Measurements from ENCODE around the gene SYNGR2.
"Not testable (repeated sequence)": the region's sequence is repeated elsewhere in the genome, so short reads cannot be mapped to it uniquely, and the experiment has no call there.

Gene SYNGR2

DNA sequence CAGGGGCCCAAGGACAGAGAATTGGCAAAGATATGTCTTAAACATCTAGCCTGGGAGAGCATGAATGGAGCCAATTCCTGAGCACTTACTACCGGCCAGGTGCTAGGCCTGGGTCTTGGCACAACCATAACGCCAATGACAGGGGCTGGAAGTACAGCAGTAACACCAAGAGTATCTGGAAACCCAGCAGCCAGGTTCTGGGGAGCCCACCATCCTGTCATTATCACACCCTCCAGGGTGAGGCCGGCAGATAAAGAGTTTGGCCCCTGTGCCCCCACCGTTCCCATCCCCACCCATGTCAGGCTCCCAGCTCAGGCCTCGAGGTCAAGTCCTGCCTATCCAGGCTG is 38.3 kb upstream of the SYNGR2 start:
- DNase-seq (ENCODE audit: low spot score) = no peak

DNA sequence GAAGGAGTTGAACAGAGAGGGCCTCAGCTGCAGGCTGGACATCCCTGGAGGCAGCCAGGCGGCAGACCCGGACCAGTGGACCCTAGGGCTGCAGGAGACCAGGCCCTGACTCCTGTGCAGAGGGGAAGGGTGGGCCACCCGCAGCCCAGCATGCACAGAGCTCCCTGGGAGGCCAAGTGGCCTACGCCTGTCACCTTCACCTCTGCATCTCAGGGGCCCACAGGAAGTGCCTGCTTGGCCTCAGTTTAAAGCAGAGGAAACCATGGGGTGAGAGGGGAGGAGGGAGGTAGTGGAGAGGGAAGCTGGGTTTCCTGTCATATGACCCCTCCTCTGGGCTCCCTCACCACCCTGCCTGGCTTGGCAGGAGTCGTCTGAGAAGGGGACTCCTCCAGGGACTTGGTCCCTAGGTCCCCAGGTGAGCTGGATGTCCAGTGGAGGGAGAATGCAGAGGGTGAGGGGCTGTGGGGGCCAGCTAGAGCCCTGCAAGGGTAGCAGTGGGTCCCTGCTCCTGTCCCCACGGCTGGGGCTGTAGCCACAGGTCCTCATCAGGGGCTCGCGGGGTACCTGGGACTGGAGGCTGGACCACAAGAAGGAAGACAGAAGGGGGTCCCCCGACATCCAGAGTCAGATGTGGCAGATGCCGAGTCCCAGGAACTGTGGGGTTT is 37.8 kb upstream of the SYNGR2 start, which contains the start of gene TMC8:
TMC8 (plus strand) TSS at position 335 of the 665 bp plus-strand sequence. CDS start 818 bp downstream, outside the sequence.
- no peak for DNase-seq (ENCODE audit: low spot score)

DNA sequence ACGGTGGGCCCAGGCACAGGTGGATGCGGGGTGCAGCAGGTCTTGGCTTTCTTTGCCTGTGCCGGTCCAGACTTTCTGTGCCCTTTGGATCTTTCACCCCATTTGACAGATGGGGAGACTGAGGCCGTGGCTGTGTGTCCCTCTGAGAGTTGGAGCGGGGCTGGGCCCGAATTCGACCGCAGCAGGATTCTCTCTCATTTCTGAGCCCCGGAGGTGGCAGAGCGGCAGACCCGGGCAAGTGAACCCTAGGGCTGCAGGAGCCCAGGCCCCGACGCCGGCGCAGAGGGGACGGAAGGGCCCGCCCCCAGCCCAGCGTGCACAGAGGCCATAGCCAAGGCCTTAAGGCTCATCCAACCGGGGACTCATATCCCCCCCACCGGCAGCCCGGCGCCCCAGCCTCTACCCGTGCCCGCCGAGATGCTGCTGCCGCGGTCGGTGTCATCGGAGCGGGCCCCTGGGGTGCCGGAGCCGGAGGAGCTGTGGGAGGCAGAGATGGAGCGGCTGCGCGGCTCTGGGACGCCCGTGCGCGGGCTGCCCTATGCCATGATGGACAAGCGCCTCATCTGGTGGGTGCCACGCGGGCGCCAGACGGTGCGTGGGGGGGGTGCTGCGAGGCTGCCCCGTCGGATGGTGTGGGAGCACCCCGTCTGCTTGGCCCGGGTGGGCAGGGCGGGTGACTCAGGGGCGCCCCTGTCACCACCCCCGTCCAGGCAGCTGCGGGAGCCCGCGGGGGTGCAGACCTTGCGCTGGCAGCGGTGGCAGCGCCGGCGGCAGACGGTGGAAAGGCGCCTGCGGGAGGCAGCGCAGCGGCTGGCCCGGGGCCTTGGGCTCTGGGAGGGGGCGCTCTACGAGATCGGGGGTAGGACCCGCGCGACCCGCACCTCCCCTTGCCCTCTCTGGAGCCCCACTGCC is 37.0 kb upstream of the SYNGR2 start:
- no peak for DNase-seq (ENCODE audit: low spot score)

DNA sequence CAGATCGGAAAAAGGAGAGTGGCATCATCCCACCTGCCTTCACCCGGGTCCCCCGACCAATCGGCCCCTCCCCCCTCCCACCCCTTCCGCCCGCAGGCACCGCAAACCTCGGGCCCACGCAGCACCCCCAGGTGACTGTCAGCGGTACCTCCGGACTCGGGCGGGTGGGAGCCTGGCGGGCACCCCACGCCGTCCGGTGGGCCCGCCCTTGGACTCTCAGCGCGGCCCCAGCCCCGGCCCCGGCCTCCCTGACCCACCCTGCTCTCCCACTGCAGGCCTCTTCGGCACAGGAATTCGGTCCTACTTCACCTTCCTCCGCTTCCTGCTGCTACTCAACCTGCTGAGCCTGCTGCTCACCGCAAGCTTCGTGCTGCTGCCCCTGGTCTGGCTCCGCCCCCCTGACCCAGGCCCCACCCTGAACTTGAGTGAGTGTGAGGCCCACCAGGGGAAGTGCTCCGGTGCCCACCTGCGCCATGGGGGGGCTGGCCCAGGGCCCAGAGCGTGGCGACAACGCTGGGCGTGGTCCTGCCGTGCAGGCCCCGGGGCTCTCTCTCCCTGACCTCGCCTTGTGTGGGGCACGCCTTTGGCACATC is 36.2 kb upstream of the SYNGR2 start:
- DNase-seq (ENCODE audit: low spot score) = no peak

DNA sequence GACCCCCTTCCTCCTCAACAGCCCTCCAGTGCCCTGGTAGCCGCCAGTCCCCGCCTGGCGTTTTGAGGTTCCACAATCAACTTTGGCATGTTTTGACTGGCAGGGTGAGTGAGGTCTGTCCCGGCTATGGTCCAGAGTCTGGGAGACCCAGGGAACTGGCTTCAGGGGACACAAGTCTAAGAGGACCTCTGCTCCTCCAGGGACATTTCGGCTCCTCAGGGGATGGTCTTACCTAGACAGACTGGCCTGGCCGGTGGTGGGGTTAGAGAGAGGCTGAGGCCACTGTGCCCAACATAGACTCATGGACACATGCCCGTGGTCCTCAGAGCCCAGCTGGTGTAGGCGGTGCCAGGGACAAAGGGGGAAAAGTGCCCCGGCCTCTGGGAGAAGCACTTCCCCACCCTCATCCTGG is 35.6 kb upstream of the SYNGR2 start:
- DNase-seq (ENCODE audit: low spot score) = no peak

DNA sequence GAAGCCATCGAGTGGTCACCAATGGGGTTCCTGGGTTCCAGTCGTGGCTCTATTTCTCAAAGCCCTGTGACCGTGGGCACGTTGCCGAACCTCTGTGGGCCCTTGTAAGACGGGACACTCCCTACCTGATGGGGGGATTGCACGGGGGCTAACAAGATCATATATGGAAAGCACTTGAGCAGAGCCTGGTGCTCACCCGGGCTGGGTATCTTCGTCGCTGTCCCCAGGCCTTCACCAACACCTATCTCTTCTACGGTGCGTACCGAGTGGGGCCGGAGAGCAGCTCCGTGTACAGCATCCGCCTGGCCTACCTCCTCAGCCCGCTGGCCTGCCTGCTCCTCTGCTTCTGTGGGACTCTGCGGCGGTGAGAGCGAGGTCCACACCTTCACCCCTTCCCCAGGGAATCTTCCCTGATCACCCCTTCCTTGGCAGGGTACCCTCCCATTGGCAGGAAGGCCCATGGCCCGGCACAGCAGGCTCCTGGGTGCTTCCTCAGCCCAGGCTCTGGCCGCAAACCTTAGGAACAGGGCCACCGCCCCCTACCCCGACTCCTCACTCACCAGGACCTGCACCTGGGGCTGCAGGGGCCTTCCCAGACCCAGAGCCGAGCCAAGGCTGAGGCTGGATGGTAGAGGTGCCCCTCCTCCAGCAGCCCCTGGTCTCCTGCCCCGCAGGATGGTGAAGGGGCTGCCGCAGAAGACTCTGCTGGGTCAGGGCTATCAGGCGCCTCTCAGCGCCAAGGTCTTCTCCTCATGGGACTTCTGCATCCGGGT is 35.0 kb upstream of the SYNGR2 start:
- DNase-seq (ENCODE audit: low spot score) = no peak

DNA sequence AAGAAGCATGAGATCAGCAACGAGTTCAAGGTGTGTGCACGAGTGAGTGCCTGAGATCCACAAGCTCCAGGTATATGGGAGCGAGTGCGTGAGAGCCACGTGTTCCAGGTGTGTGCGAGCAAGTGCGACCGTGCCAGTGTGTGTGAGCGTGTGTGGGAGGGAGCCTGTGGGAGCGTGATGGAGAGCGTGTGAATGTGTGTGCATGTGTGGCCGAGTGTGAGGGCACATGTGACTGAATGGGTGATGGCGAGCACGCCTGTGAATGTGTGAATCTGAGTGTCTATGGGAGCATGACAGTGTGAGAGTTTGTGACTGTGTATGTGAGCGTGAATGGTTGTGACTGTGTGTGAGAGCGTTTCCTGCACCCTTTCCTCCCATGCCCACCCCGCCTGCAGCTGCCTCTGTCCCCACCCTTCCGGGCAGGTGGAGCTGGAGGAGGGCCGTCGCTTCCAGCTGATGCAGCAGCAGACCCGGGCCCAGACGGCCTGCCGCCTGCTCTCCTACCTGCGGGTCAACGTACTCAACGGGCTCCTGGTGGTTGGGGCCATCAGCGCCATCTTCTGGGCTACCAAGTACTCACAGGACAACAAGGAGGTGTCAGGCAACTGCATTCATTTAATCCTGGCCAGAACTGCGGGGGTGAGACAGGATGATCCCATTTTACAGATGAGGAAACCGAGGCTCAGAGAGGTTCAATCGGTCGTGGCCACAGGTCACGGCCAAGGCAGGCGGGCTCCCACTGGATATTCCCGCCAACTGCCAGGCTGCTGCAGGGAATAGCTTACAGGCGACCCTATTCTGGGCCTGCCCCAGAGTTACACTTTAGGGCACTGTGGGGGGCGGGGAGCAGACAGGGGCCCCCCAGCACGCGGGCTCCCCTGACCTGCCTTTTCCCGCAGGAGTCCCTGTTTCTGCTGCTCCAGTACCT is 34.1 kb upstream of the SYNGR2 start:
- no peak for DNase-seq (ENCODE audit: low spot score)

DNA sequence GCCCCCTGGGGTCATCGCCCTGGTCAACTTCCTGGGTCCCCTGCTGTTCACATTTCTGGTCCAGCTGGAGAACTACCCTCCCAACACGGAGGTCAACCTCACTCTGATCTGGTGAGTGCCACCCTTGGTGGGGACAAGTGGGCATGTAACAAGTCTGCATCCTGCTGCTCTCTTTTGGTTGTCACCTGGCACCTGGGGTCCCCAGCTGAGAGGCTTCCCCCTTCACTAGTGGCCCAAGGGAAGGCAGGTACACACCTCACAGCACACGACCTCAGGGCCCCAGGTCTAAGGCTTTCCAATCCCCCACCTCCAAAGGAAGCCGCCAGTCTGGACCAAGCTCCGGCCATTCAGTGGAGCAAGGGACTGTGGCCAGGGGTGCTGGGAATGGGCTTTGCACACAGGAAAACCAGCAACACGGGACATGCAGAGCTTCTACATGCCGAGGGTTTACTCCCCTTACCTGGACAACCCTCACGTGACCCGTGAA is 33.4 kb upstream of the SYNGR2 start:
- no peak for DNase-seq (ENCODE audit: low spot score)

DNA sequence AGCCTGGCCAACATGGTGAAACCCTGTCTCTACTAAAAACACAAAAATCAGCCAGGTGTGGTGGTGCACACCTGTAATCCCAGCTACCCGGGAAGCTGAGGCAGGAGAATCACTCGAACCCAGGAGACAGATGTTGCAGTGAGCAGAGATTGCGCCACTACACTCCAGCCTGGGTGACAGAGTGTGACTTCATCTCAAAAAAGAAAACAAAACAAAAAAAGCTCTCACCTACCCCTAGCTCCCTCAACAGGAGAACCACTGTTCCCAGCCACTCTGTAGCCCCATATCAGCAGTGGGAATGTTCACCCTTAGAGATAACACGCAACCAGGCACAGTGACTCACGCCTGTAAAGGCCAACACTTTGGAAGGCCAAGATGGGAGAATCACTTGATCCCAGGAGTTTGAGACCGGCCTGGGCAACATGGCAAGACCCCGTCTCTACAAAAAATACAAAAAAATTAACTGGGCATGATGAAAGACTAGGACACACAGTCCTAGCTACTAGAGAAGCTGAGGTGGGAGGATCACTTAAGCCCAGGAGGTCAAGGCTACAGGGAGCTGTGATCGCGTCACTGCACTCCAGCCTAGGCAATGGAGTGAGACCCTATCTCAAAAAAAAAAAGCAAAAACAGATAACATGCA is 32.4 kb upstream of the SYNGR2 start:
- DNase-seq (ENCODE audit: low spot score) = no peak

DNA sequence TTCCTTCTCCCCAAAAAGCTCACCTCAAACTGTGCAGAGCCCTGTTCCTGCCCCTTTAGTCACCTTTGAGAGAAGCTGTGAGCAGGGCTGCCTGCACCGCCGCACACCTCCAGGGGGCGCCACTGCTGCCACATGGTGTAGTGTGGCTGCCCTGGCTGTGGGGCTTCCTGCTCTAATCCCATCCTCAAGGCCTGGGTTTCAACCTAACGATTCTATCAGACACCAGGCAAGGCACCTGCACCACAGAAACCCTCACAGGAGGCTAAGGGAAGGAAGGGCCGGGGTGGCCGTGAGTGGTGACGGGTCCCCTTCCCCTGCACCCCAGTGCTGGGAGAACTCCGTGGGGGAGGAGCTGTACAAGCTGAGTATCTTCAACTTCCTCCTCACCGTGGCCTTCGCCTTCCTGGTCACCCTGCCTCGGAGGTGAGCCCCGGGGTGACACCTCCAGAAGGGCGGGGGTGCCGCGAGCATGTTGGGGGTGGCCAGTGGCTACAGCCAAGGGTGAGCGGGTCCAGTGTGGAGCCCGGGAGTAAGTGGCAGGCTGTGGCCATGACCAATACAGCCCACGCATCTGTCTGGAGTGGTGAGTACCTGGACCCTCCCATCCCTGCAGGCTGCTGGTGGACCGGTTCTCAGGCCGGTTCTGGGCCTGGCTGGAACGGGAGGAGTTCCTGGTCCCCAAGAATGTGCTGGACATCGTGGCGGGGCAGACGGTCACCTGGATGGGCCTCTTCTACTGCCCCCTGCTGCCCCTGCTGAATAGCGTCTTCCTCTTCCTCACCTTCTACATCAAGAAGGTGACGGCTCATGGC is 30.8 kb upstream of the SYNGR2 start:
- DNase-seq (ENCODE audit: low spot score) = no peak

DNA sequence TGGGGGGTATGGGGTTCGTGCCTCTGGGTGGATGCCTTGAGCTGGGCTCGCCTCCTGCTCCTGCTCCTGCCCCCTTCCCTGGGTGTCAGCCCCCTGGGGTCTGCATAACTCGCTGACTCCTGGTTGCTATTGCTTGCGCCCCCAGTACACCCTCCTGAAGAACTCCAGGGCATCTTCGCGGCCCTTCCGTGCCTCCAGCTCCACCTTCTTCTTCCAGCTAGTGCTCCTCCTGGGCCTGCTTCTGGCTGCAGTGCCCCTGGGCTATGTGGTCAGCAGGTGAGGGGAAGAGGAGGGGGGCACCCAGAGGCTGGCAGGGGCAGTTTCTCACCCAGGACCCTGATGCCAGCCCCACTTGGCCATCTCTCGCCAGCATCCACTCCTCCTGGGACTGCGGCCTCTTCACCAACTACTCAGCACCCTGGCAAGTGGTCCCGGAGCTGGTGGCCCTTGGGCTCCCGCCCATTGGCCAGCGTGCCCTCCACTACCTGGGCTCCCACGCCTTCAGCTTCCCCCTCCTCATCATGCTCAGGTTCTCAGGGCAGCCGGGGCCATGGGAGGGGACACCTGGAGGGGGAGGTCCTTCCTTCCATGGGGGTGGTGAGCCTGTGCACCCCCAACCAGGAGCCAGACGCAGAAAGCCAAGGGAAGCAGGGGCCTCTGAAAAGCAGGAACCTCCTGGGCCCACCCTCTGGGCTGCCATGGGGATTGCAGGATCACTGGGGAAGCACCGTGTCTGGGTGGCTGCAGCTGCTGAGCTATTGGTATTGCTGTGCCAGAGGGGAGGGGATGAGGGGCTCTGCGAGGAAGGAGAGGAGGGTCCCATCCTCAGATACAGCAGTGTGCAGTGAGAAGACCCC is 29.9 kb upstream of the SYNGR2 start:
- no peak for DNase-seq (ENCODE audit: low spot score)

DNA sequence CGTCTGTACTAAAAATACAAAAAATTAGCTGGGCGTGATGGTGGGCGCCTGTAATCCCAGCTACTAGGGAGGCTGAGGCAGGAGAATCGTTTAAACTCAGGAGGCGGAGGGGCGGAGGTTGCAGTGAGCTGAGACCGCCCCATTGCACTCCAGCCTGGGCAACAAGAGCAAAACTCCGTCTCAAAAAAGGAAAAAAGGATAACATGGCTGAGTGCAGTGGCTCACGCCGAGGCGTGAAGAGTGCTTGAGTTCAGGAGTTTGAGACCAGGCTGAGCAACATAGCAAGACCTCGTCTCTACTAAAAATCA is 28.6 kb upstream of the SYNGR2 start:
- DNase-seq (ENCODE audit: low spot score) = not testable (repeated sequence)

DNA sequence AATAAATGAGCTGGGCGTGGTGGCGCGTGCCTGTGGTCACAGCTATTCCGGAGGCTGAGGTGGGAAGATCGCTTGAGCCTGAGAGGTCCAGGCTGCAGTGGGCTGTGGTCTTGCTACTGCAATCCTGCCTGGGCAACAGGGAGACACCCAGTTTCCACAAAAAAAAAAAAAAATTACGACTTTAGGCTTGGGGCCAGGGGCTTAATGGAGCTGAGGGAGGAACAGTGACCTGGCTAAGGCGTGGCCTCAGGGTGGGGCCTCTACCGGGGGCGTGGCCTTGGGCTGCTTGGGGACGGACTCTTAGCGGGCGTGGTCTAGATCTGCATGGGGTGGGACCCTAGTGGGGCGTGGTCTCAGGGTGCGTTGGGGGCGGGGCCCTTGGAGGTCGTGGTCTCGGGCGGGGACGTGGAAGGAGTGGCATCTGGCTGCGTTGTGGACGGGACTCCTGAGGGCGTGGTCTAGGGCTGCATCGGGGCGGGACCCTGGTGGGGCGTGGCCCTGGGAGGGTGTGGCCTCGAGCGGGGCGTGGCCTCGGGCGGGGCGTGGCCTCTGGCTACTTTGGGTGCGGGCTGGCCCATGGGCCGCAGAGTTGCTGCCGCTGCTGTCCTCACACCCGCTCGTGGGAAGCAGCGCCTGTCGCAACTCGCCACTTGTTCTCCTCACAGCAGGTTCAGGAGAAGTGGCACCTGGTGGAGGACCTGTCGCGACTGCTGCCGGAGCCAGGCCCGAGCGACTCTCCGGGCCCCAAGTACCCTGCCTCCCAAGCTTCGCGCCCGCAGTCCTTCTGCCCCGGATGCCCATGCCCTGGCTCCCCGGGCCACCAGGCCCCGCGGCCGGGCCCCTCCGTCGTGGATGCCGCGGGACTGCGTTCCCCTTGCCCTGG is 28.0 kb upstream of the SYNGR2 start:
- peak; percentile 89 for DNase-seq (ENCODE audit: low spot score)

DNA sequence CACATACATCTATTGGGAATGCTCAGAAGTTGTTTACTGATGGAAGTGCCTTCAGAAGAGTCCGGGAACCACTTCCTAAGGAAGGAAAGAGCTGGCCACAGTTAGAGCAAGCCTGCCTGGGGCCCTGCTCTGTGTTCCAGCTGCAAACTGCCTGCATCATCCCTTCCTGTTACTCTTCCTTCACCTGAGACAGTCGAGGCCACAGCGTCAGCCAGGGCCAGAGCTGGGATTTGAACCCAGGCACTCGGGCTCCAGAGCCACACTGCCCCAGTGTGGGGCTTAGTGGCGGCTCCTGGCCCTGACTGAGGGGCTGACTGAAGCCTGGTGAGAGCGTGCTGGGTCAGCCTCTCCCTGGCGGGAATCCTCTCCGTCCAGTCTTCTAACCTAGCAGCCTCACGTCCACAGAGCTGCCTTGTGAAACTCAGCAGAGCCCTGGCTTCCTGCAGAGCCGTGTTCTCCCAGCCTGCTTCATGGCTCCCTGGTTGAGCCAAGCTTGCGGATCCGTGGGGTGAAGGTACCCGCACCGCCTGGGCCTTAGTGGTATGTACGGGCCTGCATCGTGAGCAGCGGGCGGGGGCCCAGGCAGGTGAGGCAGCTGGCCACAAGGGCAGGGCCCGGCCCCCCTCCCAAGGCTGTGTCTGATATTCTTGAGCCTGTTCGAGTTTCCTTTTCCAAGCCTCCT is 26.8 kb upstream of the SYNGR2 start:
- no peak for DNase-seq (ENCODE audit: low spot score)

DNA sequence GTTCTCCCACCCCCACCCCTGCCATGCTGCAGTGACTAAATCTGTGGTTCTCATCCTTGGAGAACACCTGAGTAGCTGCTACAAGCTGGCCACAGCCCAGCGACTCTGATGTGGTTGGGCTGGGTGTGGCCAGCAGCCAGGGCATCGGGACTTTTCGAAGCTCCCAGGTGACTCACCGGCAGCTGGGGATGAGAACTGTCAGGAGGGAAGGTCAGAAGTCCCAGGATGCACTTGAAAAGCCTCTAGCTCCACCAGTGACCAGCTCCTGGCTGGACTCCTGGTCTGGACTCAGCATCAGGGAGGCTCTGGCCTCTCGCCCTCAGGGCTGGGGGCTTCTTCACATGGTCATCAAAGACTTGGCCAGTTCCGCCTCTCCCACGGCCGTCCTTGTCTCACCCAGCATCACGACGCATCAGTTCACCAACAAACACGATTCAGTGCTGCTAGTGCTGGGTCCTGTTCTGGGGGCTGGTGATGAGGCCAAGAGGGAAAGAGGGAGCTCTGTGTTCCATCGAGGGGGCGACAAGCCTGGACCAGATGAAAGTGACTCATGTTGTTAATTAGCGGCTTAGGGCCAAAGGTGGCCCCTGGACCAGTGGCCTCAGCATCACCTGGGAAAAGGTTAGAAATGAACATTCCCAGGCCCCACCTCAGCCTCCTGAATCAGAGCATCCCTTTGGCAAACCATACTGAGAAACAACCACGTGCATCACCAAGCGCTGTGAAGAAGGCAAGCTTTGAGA is 26.1 kb upstream of the SYNGR2 start:
- no peak for DNase-seq (ENCODE audit: low spot score)

Measured in AG08396 (cell line).